Psoas muscle (tissue), 8 donors: ENCODE measurements around the gene RASSF1. TPM values are rescaled to one million over a fixed set of nuclear protein-coding genes. Genes with fewer than 3 reads are reported as not detected.

Source experiments
- ATAC-seq, 4 donors: fragments of 200-7000 bp; cut with Tn5 transposase; one replicate each; pipeline ENCODE4 v1.9.1; 2020; ENCODE audit warnings: moderate library complexity in 3 of 4, mild to moderate bottlenecking in 2 of 4
- DNase-seq, 2 donors: peaks; one replicate each; pipeline ENCODE4 v3.0.0-alpha.2; 2020
- H3K27ac ChIP-seq: fragments of 200-600 bp; one replicate; pipeline ENCODE4 v1.8.0; 2022
- H3K27me3 ChIP-seq, 3 donors: fragments of 200-600 bp in 1 of 3; one replicate each; pipeline versions ENCODE4 v1.6.1 to v1.8.0; 2013 to 2022; ENCODE audit warnings: low read length in 2 of 3, mild to moderate bottlenecking in 2 of 3, moderate library complexity in 1 of 3; ENCODE audit not compliant: insufficient read depth in 3 of 3
- H3K36me3 ChIP-seq, 2 donors: fragments of 200-600 bp in 1 of 2; one replicate each; pipeline versions ENCODE4 v1.6.1 to v1.8.0; 2013 to 2022; ENCODE audit warnings: low read depth in 1 of 2, mild to moderate bottlenecking in 1 of 2, moderate library complexity in 1 of 2; ENCODE audit not compliant: insufficient read depth in 1 of 2
- H3K4me1 ChIP-seq: fragments of 200-600 bp; one replicate; pipeline ENCODE4 v1.8.0; 2022
- H3K4me3 ChIP-seq: fragments of 200-600 bp; one replicate; pipeline ENCODE4 v1.8.0; 2022; ENCODE audit warnings: mild to moderate bottlenecking
- H3K9me3 ChIP-seq: fragments of 200-600 bp; one replicate; pipeline ENCODE4 v1.8.0; 2022
- WGBS, 3 donors: extraction: QIAGEN DNeasy Blood & Tissue Kit; methylation state at CpG; one replicate each; pipeline versions ENCODE4 v1.1.6 to v1.1.7; 2013; 5-methylcytosine and 5-hydroxymethylcytosine counted together
- intact Hi-C, 2 donors: fragments of 100-400 bp; cut with DNase I; formaldehyde crosslinking; loops; one replicate each; pipeline versions ENCODE4 v1.11.0 to v1.14.2; 2022
- polyA plus RNA-seq, 3 donors: library from polyadenylated mRNA; stranded (reverse); fragments of 200-250 nt; gene quantifications; one replicate each; pipeline ENCODE4 v1.2.3, GENCODE V29; 2013
- total RNA-seq, 4 donors: library from RNA; stranded (reverse); fragmentation: NEBNext Ultra II Directional in 2 of 4; extraction: Animal tissue kit (Norgen Biotek cat#: 25700) in 2 of 4; gene quantifications; one replicate each; pipeline versions ENCODE4 v1.2.1 to v1.2.4, GENCODE V29; 2021 to 2023
- TF ChIP-seq, protein P1 (sequence below): fragments of 200-600 bp; IDR thresholded peaks from one replicate; pipeline ENCODE4 v1.8.0; 2022; ENCODE audit warnings: antibody characterized with exemption
- donor health status: healthy with polysubstance abuse.
- donor health status: DM: no; HTN: no; CAD: no; lungs with moderate emphysema.
- donor health status: Bipolar disorder and iron deficiency.
- donor health status: healthy.
- donor health status: DM: yes; HTN: yes; CAD: no.
- donor health status: DM: no; HTN: no; CAD: no.
- donor health status: DM: no; HTN: no; CAD: no.
- donor health status: DM: yes; HTN: yes; CAD: no.

RASSF1 gene
- total and polyA plus RNA-seq, 7 donors, result 10.1 to 84.5 (median 24.2) TPM

DNA sequence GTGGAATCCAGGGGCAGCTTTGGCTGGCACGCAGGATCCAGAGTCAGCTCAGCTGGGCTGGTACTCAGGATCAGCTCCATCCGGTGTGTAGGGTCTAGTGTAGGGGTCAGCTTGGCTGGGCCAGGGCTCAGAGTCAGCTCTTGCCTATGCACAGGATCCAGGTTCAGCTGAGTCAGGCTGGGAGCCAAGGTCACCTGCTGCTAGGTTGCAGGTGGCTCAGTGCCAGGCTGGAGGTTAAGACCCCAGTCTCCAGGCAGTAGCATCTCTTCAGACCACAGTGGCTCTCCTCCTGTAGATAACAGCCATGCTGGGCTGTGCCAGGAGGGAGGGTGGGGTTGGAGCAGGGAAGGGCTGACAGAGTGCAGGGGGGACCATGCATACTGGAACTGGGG, 43.3 kb downstream of the RASSF1 start:
- WGBS, 3 donors, result 87 to 100% (median 96%) methylated on average over 2 of the region's 2 CpGs
- no peak overlapping the region for H3K27ac ChIP-seq
- ATAC-seq (no peak), DNase-seq (no peak)
- H3K9me3 ChIP-seq, result no peaks in the 10 kb centered on the region
- no peaks in the 10 kb centered on the region for H3K27me3 ChIP-seq
- intact Hi-C loops, result no loop called here
- peaks cover 0 to 6% of the 10 kb centered on the region in 2 donors for H3K36me3 ChIP-seq
- peaks cover 36% of the 10 kb centered on the region for H3K4me1 ChIP-seq
- TF ChIP-seq, protein P1, sequence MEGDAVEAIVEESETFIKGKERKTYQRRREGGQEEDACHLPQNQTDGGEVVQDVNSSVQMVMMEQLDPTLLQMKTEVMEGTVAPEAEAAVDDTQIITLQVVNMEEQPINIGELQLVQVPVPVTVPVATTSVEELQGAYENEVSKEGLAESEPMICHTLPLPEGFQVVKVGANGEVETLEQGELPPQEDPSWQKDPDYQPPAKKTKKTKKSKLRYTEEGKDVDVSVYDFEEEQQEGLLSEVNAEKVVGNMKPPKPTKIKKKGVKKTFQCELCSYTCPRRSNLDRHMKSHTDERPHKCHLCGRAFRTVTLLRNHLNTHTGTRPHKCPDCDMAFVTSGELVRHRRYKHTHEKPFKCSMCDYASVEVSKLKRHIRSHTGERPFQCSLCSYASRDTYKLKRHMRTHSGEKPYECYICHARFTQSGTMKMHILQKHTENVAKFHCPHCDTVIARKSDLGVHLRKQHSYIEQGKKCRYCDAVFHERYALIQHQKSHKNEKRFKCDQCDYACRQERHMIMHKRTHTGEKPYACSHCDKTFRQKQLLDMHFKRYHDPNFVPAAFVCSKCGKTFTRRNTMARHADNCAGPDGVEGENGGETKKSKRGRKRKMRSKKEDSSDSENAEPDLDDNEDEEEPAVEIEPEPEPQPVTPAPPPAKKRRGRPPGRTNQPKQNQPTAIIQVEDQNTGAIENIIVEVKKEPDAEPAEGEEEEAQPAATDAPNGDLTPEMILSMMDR, result no peak
- no peak overlapping the region for H3K4me3 ChIP-seq

DNA sequence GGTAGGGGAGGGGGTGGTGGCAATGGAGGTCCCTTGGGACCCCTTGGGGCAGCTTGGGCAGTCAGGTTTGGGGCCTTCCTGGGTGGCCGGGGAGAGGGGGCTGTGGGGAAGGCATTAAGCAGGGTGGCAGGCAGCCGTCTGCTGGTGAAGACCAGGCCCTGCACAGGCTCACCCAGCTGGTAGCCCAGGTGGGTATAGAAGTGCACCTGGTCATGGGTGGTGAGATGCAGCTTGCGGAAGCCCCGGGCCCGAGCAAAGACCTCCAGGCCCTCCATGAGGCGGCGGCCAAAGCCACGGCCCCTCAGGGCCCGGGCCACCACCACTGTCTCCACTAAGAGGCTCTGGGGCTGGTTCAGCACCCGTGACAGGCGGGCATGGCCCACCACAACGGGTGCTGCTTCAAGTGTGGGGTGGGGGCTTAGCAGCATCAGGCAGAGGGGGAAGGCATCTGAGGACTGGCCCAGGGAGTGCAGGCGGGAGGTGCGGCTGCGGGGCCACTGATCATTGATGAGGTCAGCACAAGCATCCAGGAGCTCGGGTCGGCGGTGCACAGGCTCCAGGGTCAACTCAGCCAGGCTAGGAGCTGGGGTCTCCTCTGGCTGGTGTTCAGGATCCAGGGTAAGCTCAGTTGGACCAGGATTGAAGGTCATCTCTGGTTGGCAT, 43.8 kb downstream of the RASSF1 start:
- TF ChIP-seq, protein P1, result no peak
- ATAC-seq (no peak), DNase-seq (no peak)
- no peak overlapping the region for H3K27ac ChIP-seq
- peaks cover 36% of the 10 kb centered on the region for H3K4me1 ChIP-seq
- WGBS, 3 donors, result 89 to 95% (median 92%) methylated on average over 16 to 18 of the region's 18 CpGs
- intact Hi-C loops, result no loop called here
- no peak overlapping the region for H3K4me3 ChIP-seq
- no peaks in the 10 kb centered on the region for H3K27me3 ChIP-seq
- H3K9me3 ChIP-seq, result no peaks in the 10 kb centered on the region
- peaks cover 0 to 6% of the 10 kb centered on the region in 2 donors for H3K36me3 ChIP-seq

DNA sequence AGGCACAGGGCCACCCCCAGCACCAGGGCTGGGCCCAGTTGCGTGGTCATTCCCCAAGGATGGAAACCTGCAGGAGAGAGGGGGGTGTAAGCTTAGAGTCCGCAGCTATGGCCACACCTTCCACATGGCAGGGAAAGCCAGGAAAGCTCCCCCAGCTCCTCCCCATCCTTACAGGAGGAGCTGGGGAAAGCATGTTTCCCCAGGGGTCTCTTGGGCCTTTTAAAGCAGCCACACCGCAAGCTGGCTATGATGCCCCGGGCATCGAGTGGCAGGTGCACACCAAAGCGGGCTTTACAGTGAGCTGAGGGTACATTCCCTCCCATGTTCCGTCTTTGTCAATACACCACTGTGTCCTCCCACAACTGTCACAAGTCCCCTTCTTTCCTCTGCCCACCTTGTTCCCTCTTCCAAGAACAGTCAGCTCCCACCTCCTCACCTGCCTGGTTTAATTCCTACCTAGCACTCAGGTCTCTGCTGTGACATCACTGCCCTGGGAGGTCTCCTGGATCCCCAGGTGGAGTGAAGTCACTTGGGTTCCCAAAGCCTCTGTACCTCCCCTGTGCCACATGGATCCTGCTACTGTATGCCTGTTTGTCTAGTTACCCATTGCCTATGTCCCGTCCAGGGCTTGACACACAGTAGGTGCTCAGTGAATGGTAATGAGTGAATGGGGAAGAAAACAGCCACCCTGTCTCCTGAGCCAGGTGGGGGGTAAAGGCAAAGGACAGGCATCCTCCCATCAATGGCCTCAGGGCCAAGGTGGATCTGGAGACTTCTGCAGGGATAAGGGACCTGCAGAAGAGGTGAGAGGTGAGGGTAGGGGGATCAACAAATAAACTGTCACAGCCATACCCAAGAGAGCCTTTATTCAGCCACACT, 44.8 kb downstream of the RASSF1 start:
- H3K27ac ChIP-seq, result no peak overlapping the region
- H3K9me3 ChIP-seq, result no peaks in the 10 kb centered on the region
- WGBS, 3 donors, result 79 to 81% (median 81%) methylated on average over 8 of the region's 8 CpGs
- TF ChIP-seq, protein P1, result no peak
- H3K27me3 ChIP-seq, result no peaks in the 10 kb centered on the region
- no peak overlapping the region for H3K4me3 ChIP-seq
- H3K4me1 ChIP-seq, result peaks cover 38% of the 10 kb centered on the region
- no peak for ATAC-seq
- intact Hi-C loops, result no loop called here
- H3K36me3 ChIP-seq, result peaks cover 0 to 6% of the 10 kb centered on the region in 2 donors
- no peak for DNase-seq

DNA sequence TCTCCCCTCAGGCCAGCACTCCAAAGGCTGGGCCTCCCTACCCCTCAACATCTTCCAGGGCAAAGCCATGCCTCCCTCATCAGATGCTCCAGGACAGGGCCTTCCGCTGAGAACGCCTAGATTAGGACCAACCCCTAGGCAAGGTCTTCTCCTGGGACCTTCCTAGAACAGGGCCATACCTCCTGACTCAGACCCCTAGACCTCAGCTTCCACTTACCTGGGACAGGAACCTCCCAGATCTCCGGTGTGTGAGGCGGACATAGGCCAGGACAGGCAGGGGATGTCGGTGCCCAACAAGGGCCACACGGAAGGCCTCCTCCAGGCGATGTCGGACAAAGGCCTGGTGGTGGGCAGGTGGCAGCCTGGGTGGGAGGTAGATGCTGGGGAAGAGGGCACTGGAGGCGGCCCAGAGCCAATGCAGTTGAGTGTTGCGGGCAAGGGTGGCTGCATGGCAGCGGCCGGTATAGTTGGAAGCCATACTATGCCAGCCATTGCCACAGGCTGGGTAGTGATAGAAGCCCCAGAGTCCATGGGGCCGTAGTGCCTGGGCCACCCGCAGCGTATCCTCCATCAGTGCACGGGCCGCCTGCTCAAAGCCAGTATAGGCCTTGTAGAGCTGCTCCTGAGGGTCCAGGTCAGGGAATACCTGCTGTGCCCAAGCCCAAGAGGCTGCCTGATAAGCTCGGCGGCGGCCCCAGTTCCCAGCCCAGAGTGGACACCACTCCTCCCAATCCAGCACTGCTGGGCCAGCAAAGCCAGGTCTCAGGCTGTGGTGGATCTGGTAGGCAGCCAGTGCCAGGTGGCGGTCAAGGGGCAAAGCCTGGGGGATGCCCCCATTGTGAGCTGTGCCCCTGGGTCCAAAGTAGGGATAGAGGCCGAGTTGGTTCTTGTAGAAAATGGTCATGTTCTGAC, 45.9 kb downstream of the RASSF1 start:
- TF ChIP-seq, protein P1, result no peak
- DNase-seq (no peak), ATAC-seq (no peak)
- no peak overlapping the region for H3K27ac ChIP-seq
- H3K27me3 ChIP-seq, result no peaks in the 10 kb centered on the region
- H3K4me1 ChIP-seq, result peaks cover 31% of the 10 kb centered on the region
- WGBS, 3 donors, result 86 to 93% (median 91%) methylated on average over 22 of the region's 22 CpGs
- intact Hi-C loops, result no loop called here
- no peaks in the 10 kb centered on the region for H3K9me3 ChIP-seq
- no peak overlapping the region for H3K4me3 ChIP-seq
- peaks cover 4 to 16% of the 10 kb centered on the region in 2 donors for H3K36me3 ChIP-seq
